Prostate gland (tissue), 2 donors: ENCODE measurements around the gene ATF7IP. TPM values are rescaled to one million over a fixed set of nuclear protein-coding genes. Genes with fewer than 3 reads are reported as not detected.

Experiments used
- DNase-seq: peaks from one replicate; pipeline ENCODE4 v3.0.0-alpha.2; 2019; ENCODE audit warnings: low spot score
- H3K27ac ChIP-seq, 2 donors: fragments of 200-600 bp; sonication (generic); 2 replicates each; pipeline ENCODE4 v1.5.1; 2017 to 2019
- H3K27me3 ChIP-seq: fragments of 200-600 bp; sonication (generic); replicated peaks from 2 replicates; pipeline ENCODE4 v1.5.1; 2019; ENCODE audit not compliant: insufficient read depth
- H3K36me3 ChIP-seq, 2 donors: fragments of 200-600 bp; sonication (generic); 1 replicate in 1 of 2; 2 replicates in 1 of 2; pipeline versions ENCODE4 v1.5.1 to v1.8.1; 2017 to 2019
- H3K4me1 ChIP-seq: fragments of 200-600 bp; sonication (generic); replicated peaks from 2 replicates; pipeline ENCODE4 v1.5.1; 2019
- H3K4me3 ChIP-seq, 2 donors: fragments of 200-600 bp; sonication (generic); 2 replicates each; pipeline ENCODE4 v1.5.1; 2017 to 2019
- H3K9me3 ChIP-seq: fragments of 200-600 bp; sonication (generic); 2 replicates; pipeline ENCODE4 v1.5.1; 2017
- CTCF ChIP-seq, 4 experiments: fragments of 200-600 bp in 2 of 4; fragments of 450-650 bp in 2 of 4; sonication (generic) in 2 of 4; IDR thresholded peaks; 1 replicate in 3 of 4; 2 replicates in 1 of 4; pipeline ENCODE4 v1.5.1; 2016 to 2019; ENCODE audit warnings: antibody characterized with exemption in 4 of 4, mild to moderate bottlenecking in 2 of 4, moderate library complexity in 2 of 4
- POLR2A ChIP-seq: fragments of 450-650 bp; IDR thresholded peaks from one replicate; pipeline ENCODE4 v1.6.1; 2016; ENCODE audit warnings: antibody characterized with exemption, mild to moderate bottlenecking
- POLR2AphosphoS5 ChIP-seq: sonication (generic); formaldehyde crosslinking; IDR thresholded peaks from one replicate; pipeline ENCODE4 v1.6.1; 2017; ENCODE audit warnings: antibody characterized with exemption
- WGBS: methylation state at CpG from one replicate; pipeline ENCODE4 v1.1.5; 2018; 5-methylcytosine and 5-hydroxymethylcytosine counted together
- intact Hi-C: fragments of 100-400 bp; cut with DNase I; formaldehyde crosslinking; loops from one replicate; pipeline ENCODE4 v1.14.2; 2022
- total RNA-seq, 2 donors: library from RNA; depleted of rRNA; stranded (reverse); fragments of >200 nt; gene quantifications; one replicate each; pipeline ENCODE4 v1.1.0, GENCODE V29; 2016

The ATF7IP gene
- total RNA-seq, 2 donors from 2014 or later = 47.1 to 49.9 TPM

DNA sequence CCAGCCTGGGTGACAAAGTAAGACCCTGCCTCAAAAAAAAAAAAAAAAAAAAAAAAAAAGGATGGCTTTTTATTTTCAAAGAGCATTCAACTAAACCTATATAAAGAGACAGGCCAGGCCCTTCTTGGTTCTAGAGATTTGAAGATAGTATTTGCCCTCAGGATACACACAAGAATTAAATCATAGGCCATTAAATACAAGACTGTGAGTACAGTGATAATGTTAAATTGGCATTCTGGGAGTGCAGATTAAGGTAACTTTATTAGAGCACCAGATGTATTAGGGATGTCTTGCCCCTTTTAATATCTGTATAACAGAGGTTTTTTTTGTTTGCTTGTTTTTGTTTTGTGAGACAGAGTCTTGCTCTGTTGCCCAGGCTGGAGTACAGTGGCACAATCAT, 61.3 kb downstream of the ATF7IP start:
- intact Hi-C loops = no loop called here
- peaks cover 6% of the 10 kb centered on the region for H3K4me1 ChIP-seq
- H3K9me3 ChIP-seq = no peaks in the 10 kb centered on the region
- no peak overlapping the region for H3K27ac ChIP-seq
- peaks cover 0 to 3% of the 10 kb centered on the region in 2 donors for H3K36me3 ChIP-seq
- no peaks in the 10 kb centered on the region for H3K27me3 ChIP-seq
- no peak for DNase-seq
- H3K4me3 ChIP-seq = no peak overlapping the region
- TF ChIP-seq POLR2A (no peak), POLR2AphosphoS5 (no peak), CTCF (IDR thresholded peaks at IDR 0.05) (no peak)

- 89% methylated on average over 1 of the region's 1 CpG for WGBS
- intact Hi-C loops = no loop called here
- DNase-seq = no peak
- Histone ChIP-seq H3K27me3 (no peaks in the 10 kb centered on the region), H3K4me1 (peaks cover under 1% of the 10 kb centered on the region), H3K4me3 (no peak overlapping the region), H3K36me3 (peaks cover 0 to 3% of the 10 kb centered on the region in 2 donors), H3K9me3 (no peaks in the 10 kb centered on the region), H3K27ac (no peak overlapping the region)
- no peak for TF ChIP-seq CTCF (IDR thresholded peaks at IDR 0.05)
- TF ChIP-seq POLR2A = no peak
- no peak for TF ChIP-seq POLR2AphosphoS5
These were observed 62.4 kb downstream of the ATF7IP start for GRCh38 chr12:14427929-14428328.

DNA sequence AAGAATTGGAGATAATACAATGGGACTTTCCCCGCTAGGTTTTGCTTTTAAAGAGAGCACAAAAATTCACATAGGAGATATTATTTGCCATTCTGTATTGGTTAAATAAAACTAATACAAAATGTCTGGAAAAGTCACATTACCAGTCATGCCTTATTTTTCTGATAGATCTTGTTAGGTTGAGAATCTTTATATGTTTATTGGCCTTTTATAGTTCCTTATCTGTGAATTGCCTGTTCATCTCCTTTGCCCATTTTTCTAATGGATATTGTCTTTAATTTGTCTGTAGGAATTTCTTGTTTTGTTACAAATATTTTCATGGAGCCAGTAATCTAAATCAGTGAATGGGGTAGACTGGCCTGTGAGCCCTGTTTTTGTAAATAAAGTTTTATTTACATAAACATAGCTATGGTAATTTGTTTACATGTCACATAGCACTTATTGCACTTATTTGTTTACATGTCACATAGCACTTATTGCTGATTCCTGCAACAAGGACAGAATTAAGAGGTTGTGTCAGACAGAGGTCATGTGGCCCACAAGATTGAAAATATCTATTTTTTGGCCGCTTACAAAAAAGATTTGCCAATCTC, 65.0 kb downstream of the ATF7IP start:
- Histone ChIP-seq H3K9me3 (no peaks in the 10 kb centered on the region), H3K27ac (no peak overlapping the region), H3K4me3 (no peak overlapping the region), H3K4me1 (no peaks in the 10 kb centered on the region), H3K27me3 (no peaks in the 10 kb centered on the region), H3K36me3 (no peaks in the 10 kb centered on the region)
- DNase-seq = no peak
- no peak for TF ChIP-seq POLR2AphosphoS5
- WGBS = 95% methylated on average over 2 of the region's 2 CpGs
- intact Hi-C loops = no loop called here

- no peak overlapping the region for H3K4me3 ChIP-seq
- H3K27ac ChIP-seq = no peak overlapping the region
- H3K9me3 ChIP-seq = no peaks in the 10 kb centered on the region
- intact Hi-C loops = no loop called here
- H3K27me3 ChIP-seq = no peaks in the 10 kb centered on the region
- TF ChIP-seq POLR2A = no peak
- TF ChIP-seq CTCF (IDR thresholded peaks at IDR 0.05) = no peak
- TF ChIP-seq POLR2AphosphoS5 = no peak
- no peak for DNase-seq
- H3K4me1 ChIP-seq = no peaks in the 10 kb centered on the region
- 82% methylated on average over 2 of the region's 2 CpGs for WGBS
- H3K36me3 ChIP-seq = no peaks in the 10 kb centered on the region
These were observed 66.5 kb downstream of the ATF7IP start for GRCh38 chr12:14431975-14432374.

DNA sequence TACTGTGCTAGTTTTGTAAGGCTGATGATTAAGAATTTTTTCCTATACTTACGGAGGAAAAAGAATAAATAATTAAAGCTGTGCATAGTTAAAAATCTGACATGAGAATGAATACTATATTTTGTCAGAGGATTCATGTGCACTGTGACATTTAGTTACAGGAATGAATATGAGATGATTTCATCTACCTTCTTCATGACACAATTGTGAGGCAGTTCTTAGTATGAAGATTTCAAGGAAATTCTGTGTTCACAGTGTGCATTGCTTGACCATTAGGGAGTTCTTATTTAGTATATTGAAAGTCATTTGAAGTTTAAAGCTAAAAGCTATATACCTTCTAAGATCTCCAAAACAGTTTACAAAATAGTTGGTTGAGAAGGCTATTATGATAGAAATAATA, 70.1 kb downstream of the ATF7IP start:
- no peak overlapping the region for H3K27ac ChIP-seq
- intact Hi-C loops = no loop called here
- WGBS = 100% methylated on average over 1 of the region's 1 CpG
- no peak for DNase-seq
- H3K36me3 ChIP-seq = no peaks in the 10 kb centered on the region
- TF ChIP-seq CTCF (IDR thresholded peaks at IDR 0.05) = no peak
- no peak for TF ChIP-seq POLR2AphosphoS5
- no peaks in the 10 kb centered on the region for H3K4me1 ChIP-seq
- H3K27me3 ChIP-seq = no peaks in the 10 kb centered on the region
- no peaks in the 10 kb centered on the region for H3K9me3 ChIP-seq
- no peak overlapping the region for H3K4me3 ChIP-seq
